SU-DHL-6 (cell line): ENCODE results near the gene NPAS2.

Experiments used
- H2AFZ ChIP-seq: fragments of 200-600 bp; sonication (generic); 2 replicates; pipeline ENCODE4 v1.6.1; 2014; ENCODE audit warnings: low read depth, mild to moderate bottlenecking, moderate library complexity, mixed read lengths, antibody characterized with exemption, low read length; ENCODE audit not compliant: severe bottlenecking
- H3F3A ChIP-seq: fragments of 200-600 bp; shearing (Covaris generic); 2 replicates; pipeline ENCODE4 v1.6.0; 2016; ENCODE audit warnings: antibody characterized with exemption, mild to moderate bottlenecking; ENCODE audit not compliant: insufficient read depth
- H3K27ac ChIP-seq: fragments of 200-600 bp; sonication (generic); 2 replicates; pipeline ENCODE4 v1.5.1; 2016; ENCODE audit warnings: low read depth, mild to moderate bottlenecking, low read length, moderate library complexity, mixed read lengths
- H3K27me3 ChIP-seq: fragments of 200-600 bp; sonication (generic), shearing (Covaris generic); 2 replicates; pipeline ENCODE4 v1.6.0; 2014; ENCODE audit warnings: mild to moderate bottlenecking, low read length
- H3K36me3 ChIP-seq: fragments of 200-600 bp; sonication (generic); 2 replicates; pipeline ENCODE4 v1.6.1; 2014; ENCODE audit warnings: mild to moderate bottlenecking, low read length, mixed read lengths
- H3K4me2 ChIP-seq: fragments of 300-600, 200-600 bp; shearing (Covaris generic), sonication (generic); 2 replicates; pipeline ENCODE4 v1.6.0; 2014; ENCODE audit warnings: low read length, low read depth, mild to moderate bottlenecking; ENCODE audit not compliant: poor library complexity, severe bottlenecking
- H3K4me3 ChIP-seq: fragments of 200-600 bp; sonication (generic); 2 replicates; pipeline ENCODE4 v1.5.1; 2014; ENCODE audit warnings: antibody characterized with exemption, low read length, mild to moderate bottlenecking, mixed read lengths; ENCODE audit not compliant: insufficient read depth, poor library complexity, severe bottlenecking
- H3K79me2 ChIP-seq: fragments of 200-600 bp; sonication (generic); 2 replicates; pipeline ENCODE4 v1.6.1; 2014; ENCODE audit warnings: mild to moderate bottlenecking, low read length, moderate library complexity; ENCODE audit not compliant: insufficient read depth
- H3K9ac ChIP-seq: fragments of 200-600 bp; sonication (generic); 2 replicates; pipeline ENCODE4 v1.7.0; 2014; ENCODE audit warnings: mild to moderate bottlenecking, low read length
- H3K9me2 ChIP-seq: fragments of 200-600 bp; sonication (generic); replicated peaks from 2 replicates; pipeline ENCODE4 v1.6.1; 2014; ENCODE audit warnings: low read length; ENCODE audit not compliant: insufficient read depth
- H3K9me3 ChIP-seq: fragments of 200-600 bp; sonication (generic); 2 replicates; pipeline ENCODE4 v1.6.1; 2014; ENCODE audit warnings: low read length, mixed read lengths; ENCODE audit not compliant: insufficient read depth
- H4K20me1 ChIP-seq: fragments of 200-600 bp; sonication (generic); 2 replicates; pipeline ENCODE4 v1.6.1; 2014; ENCODE audit warnings: low read depth, mild to moderate bottlenecking, antibody characterized with exemption, low read length, moderate library complexity, mixed read lengths
- CTCF ChIP-seq: fragments of 200-600 bp; sonication (generic); IDR thresholded peaks from one replicate; pipeline ENCODE4 v1.5.1; 2017; ENCODE audit warnings: antibody characterized with exemption, mild to moderate bottlenecking, low read length, moderate library complexity; ENCODE audit not compliant: insufficient read depth, poor library complexity, severe bottlenecking
- EZH2phosphoT487 ChIP-seq: fragments of 200-600 bp; sonication (generic), shearing (Covaris generic); conservative IDR thresholded peaks from 2 replicates; pipeline ENCODE4 v1.6.1; 2018; ENCODE audit warnings: mild to moderate bottlenecking, antibody characterized with exemption, low read length, moderate library complexity, mixed read lengths

NPAS2 gene

GRCh38 chr2:100814453-100814852 is 5.5 kb upstream of the NPAS2 start:
- no peaks in the 10 kb centered on the region for H4K20me1 ChIP-seq
- no peak overlapping the region for H3K9ac ChIP-seq
- H3K27ac ChIP-seq, result no peak overlapping the region
- no peak overlapping the region for H3K4me2 ChIP-seq
- H3F3A ChIP-seq, result no peaks in the 10 kb centered on the region
- no peaks in the 10 kb centered on the region for H3K79me2 ChIP-seq
- H2AFZ ChIP-seq, result no peak overlapping the region
- no peaks in the 10 kb centered on the region for H3K9me3 ChIP-seq
- 0 out of 2 replicates have a peak, but pooled peaks cover 3% of the 10 kb centered on the region for H3K9me2 ChIP-seq
- H3K36me3 ChIP-seq, result no peaks in the 10 kb centered on the region
- H3K27me3 ChIP-seq, result no peaks in the 10 kb centered on the region
- TF ChIP-seq CTCF (no peak), EZH2phosphoT487 (no peak)
- no peak overlapping the region for H3K4me3 ChIP-seq

- Histone ChIP-seq H3K79me2 (no peaks in the 10 kb centered on the region), H3F3A (no peaks in the 10 kb centered on the region), H3K36me3 (no peaks in the 10 kb centered on the region), H3K4me3 (no peak overlapping the region), H3K27me3 (no peaks in the 10 kb centered on the region), H2AFZ (no peak overlapping the region), H3K27ac (no peak overlapping the region), H3K4me2 (no peak overlapping the region), H4K20me1 (no peaks in the 10 kb centered on the region), H3K9me3 (no peaks in the 10 kb centered on the region), H3K9me2 (no peaks in the 10 kb centered on the region), H3K9ac (no peak overlapping the region)
- TF ChIP-seq CTCF (no peak), EZH2phosphoT487 (no peak)
Observed at GRCh38 chr2:100817388-100817985, 2.5 kb upstream of the NPAS2 start.

- Histone ChIP-seq H3K36me3 (no peaks in the 10 kb centered on the region), H3K79me2 (no peaks in the 10 kb centered on the region), H3K9ac (no peak overlapping the region), H2AFZ (no peak overlapping the region), H3K27ac (no peak overlapping the region), H3K9me2 (no peaks in the 10 kb centered on the region), H3K9me3 (no peaks in the 10 kb centered on the region), H3K4me2 (no peak overlapping the region), H3K27me3 (no peaks in the 10 kb centered on the region), H4K20me1 (no peaks in the 10 kb centered on the region), H3F3A (no peaks in the 10 kb centered on the region), H3K4me3 (no peak overlapping the region)
- TF ChIP-seq CTCF, result no peak
- TF ChIP-seq EZH2phosphoT487, result no peak
Observed at GRCh38 chr2:100818003-100818605, 1.8 kb upstream of the NPAS2 start.
